Uterus (tissue), 4 donors: ENCODE measurements around the gene OR12D2. TPM values are rescaled to one million over a fixed set of nuclear protein-coding genes. Genes with fewer than 3 reads are reported as not detected.

ENCODE experiments used
- DNase-seq, 2 donors: peaks; one replicate each; pipeline ENCODE4 v3.0.0-alpha.2; 2019 to 2020
- H3K27ac ChIP-seq, 2 donors: fragments of 200-600 bp; sonication (generic); 1 replicate in 1 of 2; 2 replicates in 1 of 2; pipeline ENCODE4 v1.5.1; 2016 to 2018
- H3K27me3 ChIP-seq, 2 donors: fragments of 200-600 bp; sonication (generic); one replicate each; pipeline ENCODE4 v1.5.1; 2018 to 2019; ENCODE audit warnings: control low read depth in 1 of 2
- H3K36me3 ChIP-seq, 2 donors: fragments of 200-600 bp; sonication (generic); one replicate each; pipeline ENCODE4 v1.5.1; 2019; ENCODE audit warnings: control low read depth in 1 of 2
- H3K4me1 ChIP-seq, 2 donors: fragments of 200-600 bp; sonication (generic); one replicate each; pipeline ENCODE4 v1.5.1; 2018 to 2019; ENCODE audit warnings: control low read depth in 1 of 2
- H3K4me3 ChIP-seq, 2 donors: fragments of 200-600 bp; sonication (generic); 1 replicate in 1 of 2; 2 replicates in 1 of 2; pipeline ENCODE4 v1.5.1; 2018 to 2019; ENCODE audit warnings: mild to moderate bottlenecking in 1 of 2
- H3K9me3 ChIP-seq, 2 donors: fragments of 200-600 bp; sonication (generic); one replicate each; pipeline ENCODE4 v1.5.1; 2019; ENCODE audit warnings: control low read depth in 1 of 2
- POLR2A ChIP-seq, 2 donors: fragments of 450-650 bp; IDR thresholded peaks; one replicate each; pipeline ENCODE4 v1.6.1; 2016; ENCODE audit warnings: antibody characterized with exemption in 2 of 2, mild to moderate bottlenecking in 1 of 2, moderate library complexity in 1 of 2
- intact Hi-C: fragments of 100-400 bp; cut with DNase I; formaldehyde crosslinking; loops from one replicate; pipeline ENCODE4 v1.15.1; 2023; ENCODE audit warnings: low total_unique reads
- total RNA-seq, 4 donors: library from RNA; depleted of rRNA in 3 of 4; stranded (reverse); fragments of >200 nt in 3 of 4; gene quantifications; one replicate each; pipeline versions ENCODE4 v1.1.0 to v1.2.4, GENCODE V29; 2014 to 2023
- TF ChIP-seq, protein P1 (sequence below), 4 experiments: fragments of 200-600 bp in 2 of 4; fragments of 450-650 bp in 2 of 4; sonication (generic) in 2 of 4; IDR thresholded peaks; one replicate each; pipeline ENCODE4 v1.5.1; 2016 to 2019; ENCODE audit warnings: antibody characterized with exemption in 4 of 4, mild to moderate bottlenecking in 2 of 4, moderate library complexity in 1 of 4
- donor health status: DM: yes; HTN: yes; CAD: no.

OR12D2 gene
- total RNA-seq, 4 donors from 2014 or later = not detected

DNA sequence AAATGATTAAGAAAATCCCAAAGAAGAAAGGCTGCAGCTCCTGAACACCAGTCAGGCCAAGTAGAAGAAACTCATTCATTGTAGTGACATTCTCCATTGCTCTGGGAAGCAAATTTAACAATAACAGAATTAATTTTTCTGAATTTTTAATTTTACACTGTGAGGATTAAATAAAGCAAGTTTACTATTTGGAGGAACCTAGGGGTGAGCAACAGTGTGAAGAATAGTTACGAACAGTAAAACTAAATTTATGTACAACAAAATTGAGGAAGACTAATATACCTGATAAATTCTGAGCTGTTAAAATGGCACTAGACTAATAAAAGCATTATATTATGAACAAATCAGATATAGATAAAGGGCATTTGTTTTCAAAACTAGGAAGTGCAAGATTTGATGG is 20.2 kb upstream of the OR12D2 start, which contains the start of gene OR12D3:
TSS of gene OR12D3 (minus strand) at position 101 of the 400 bp plus-strand sequence. CDS start at position 97, 4 bp downstream.
- no peak for DNase-seq
- intact Hi-C loops = no loop called here
- Histone ChIP-seq H3K4me1 (no peaks in the 10 kb centered on the region), H3K9me3 (no peaks in the 10 kb centered on the region), H3K36me3 (no peaks in the 10 kb centered on the region), H3K27ac (no peak within 1 kb of the TSS), H3K4me3 (no peak within 1 kb of the TSS), H3K27me3 (no peaks in the 10 kb centered on the region)
- TF ChIP-seq, protein P1, sequence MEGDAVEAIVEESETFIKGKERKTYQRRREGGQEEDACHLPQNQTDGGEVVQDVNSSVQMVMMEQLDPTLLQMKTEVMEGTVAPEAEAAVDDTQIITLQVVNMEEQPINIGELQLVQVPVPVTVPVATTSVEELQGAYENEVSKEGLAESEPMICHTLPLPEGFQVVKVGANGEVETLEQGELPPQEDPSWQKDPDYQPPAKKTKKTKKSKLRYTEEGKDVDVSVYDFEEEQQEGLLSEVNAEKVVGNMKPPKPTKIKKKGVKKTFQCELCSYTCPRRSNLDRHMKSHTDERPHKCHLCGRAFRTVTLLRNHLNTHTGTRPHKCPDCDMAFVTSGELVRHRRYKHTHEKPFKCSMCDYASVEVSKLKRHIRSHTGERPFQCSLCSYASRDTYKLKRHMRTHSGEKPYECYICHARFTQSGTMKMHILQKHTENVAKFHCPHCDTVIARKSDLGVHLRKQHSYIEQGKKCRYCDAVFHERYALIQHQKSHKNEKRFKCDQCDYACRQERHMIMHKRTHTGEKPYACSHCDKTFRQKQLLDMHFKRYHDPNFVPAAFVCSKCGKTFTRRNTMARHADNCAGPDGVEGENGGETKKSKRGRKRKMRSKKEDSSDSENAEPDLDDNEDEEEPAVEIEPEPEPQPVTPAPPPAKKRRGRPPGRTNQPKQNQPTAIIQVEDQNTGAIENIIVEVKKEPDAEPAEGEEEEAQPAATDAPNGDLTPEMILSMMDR (IDR thresholded peaks at IDR 0.05) = no peak
- no peak for TF ChIP-seq POLR2A (IDR thresholded peaks at IDR 0.05)

DNA sequence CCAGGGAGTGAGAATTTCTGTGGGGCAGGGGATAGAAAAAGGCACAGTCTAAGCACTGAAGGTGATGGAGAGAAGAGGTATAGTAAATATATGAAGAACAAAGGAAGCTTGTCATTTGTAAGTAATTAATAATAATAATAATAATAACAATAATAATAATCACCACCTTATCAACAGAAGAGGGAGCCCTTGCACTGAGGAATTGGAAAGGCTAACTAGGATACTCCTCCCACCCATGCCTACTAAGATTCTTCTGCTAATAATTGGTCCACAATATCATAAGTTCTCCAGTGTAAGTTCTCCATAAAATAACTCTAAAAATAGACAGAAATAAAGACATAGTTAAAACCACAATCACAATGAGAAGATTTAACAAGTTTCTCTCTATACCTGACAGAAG is 19.4 kb upstream of the OR12D2 start:
- no peak overlapping the region for H3K27ac ChIP-seq

DNA sequence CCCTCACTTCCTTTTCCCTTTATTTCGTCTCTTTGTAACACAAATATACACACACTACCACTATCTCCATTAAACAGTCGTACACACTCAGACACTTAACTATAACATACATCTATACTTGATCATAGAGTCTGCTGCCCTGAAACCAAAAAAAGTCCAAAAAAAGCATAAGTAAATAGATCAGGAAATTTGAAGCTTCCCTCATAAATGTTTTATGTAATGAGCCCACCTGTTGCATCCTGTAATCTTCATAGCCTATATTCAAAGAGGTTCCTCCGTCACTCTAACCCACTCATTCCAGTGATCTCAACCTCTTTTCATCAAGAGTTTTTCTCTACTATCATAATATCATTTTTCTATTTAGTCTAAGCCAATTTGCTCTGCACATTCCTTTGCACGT is 6.9 kb upstream of the OR12D2 start:
- intact Hi-C loops = no loop called here
- Histone ChIP-seq H3K36me3 (no peaks in the 10 kb centered on the region), H3K27me3 (no peaks in the 10 kb centered on the region), H3K9me3 (no peaks in the 10 kb centered on the region), H3K4me3 (no peak overlapping the region), H3K4me1 (no peaks in the 10 kb centered on the region), H3K27ac (no peak overlapping the region)
- TF ChIP-seq POLR2A (IDR thresholded peaks at IDR 0.05) = no peak
- TF ChIP-seq, protein P1 (IDR thresholded peaks at IDR 0.05) = no peak
- DNase-seq = no peak

More for the DNA sequence above, 19.4 kb upstream of the OR12D2 start:
- Histone ChIP-seq H3K36me3 (no peaks in the 10 kb centered on the region), H3K9me3 (no peaks in the 10 kb centered on the region), H3K4me1 (no peaks in the 10 kb centered on the region), H3K4me3 (no peak overlapping the region), H3K27me3 (no peaks in the 10 kb centered on the region)
- TF ChIP-seq, protein P1 (IDR thresholded peaks at IDR 0.05) = no peak
- no peak for TF ChIP-seq POLR2A (IDR thresholded peaks at IDR 0.05)
- intact Hi-C loops = no loop called here
- no peak for DNase-seq

DNA sequence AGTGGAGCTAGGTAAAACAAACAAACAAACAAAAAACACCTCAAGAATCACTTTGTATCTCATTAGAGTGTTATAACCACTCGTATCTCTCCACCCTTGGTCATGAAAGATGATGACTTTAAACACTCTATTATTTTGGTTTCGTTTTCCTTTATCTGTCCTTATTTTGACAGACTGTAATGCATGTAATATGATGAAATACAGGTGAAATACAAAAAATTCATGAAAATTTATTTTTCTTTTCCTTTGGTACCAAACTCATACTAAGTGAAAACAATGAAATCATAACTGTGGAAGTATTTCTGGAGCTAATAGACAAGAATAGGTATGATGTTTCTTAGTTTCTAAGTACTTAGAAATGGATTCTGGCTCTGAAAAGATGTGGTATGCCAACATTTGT is 4.1 kb downstream of the OR12D2 start:
- H3K4me3 ChIP-seq = no peak overlapping the region
- no peaks in the 10 kb centered on the region for H3K27me3 ChIP-seq
- H3K4me1 ChIP-seq = no peaks in the 10 kb centered on the region
- no peak overlapping the region for H3K27ac ChIP-seq
- no peak for DNase-seq
- no peaks in the 10 kb centered on the region for H3K9me3 ChIP-seq
- intact Hi-C loops = no loop called here
- TF ChIP-seq, protein P1 (IDR thresholded peaks at IDR 0.05) = no peak
- TF ChIP-seq POLR2A (IDR thresholded peaks at IDR 0.05) = no peak
- H3K36me3 ChIP-seq = no peaks in the 10 kb centered on the region

DNA sequence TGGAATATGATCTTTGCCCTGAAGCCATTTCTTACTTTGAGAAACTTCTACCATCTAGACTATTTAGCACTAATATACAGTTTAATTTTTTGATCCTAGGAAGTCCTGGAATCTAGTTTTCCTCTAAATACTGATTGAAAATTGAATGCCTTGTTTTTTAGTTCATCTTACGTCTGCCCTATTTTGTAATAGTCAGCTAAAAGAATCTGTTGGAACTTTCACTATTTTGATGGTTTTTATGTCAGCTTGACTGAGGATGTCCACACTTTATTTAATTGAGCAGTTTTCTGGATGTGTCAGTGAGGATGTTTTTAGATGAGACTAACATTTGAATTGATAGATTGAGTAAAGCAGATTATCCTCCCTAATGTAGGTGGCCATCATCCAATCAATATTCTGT is 8.4 kb downstream of the OR12D2 start:
- no peaks in the 10 kb centered on the region for H3K27me3 ChIP-seq
- DNase-seq = no peak
- H3K9me3 ChIP-seq = no peaks in the 10 kb centered on the region
- H3K4me3 ChIP-seq = no peak overlapping the region
- no peak overlapping the region for H3K27ac ChIP-seq
- TF ChIP-seq POLR2A (IDR thresholded peaks at IDR 0.05) = no peak
- TF ChIP-seq, protein P1 (IDR thresholded peaks at IDR 0.05) = no peak
- H3K36me3 ChIP-seq = no peaks in the 10 kb centered on the region
- H3K4me1 ChIP-seq = no peaks in the 10 kb centered on the region
- intact Hi-C loops = no loop called here
